B cell (primary cell): ENCODE measurements around the gene ZNF532. TPM values are rescaled to one million over a fixed set of nuclear protein-coding genes. Genes with fewer than 3 reads are reported as not detected.

Experiments
- ATAC-seq: fragments of 200-7000 bp; cut with Tn5 transposase; one replicate; pipeline ENCODE4 v1.10.0; 2021; ENCODE audit warnings: low read depth, mild to moderate bottlenecking, moderate number of reproducible peaks, moderate library complexity
- CTCF ChIA-PET: fragments of 350-600 bp; sonication (Branson Sonifier 250); formaldehyde crosslinking; loops from one replicate; lab custom pipeline; 2021; ENCODE audit warnings: antibody characterized with exemption, inconsistent platforms; lab: Charles Lee
- POLR2A ChIA-PET: fragments of 350-600 bp; sonication (Branson Sonifier 250); formaldehyde crosslinking; loops from one replicate; lab custom pipeline; 2021; ENCODE audit warnings: antibody characterized with exemption; lab: Charles Lee
- DNase-seq: peaks from one replicate; pipeline ENCODE4 v3.0.0; 2013
- H2AFZ ChIP-seq: 2 replicates; pipeline ENCODE4 v1.6.1; 2012; ENCODE audit warnings: mild to moderate bottlenecking, low read depth, low read length; ENCODE audit not compliant: insufficient read depth, poor library complexity, severe bottlenecking
- H3K27ac ChIP-seq, 2 donors: 1 replicate in 1 of 2; 2 replicates in 1 of 2; pipeline ENCODE4 v1.5.1; 2012 to 2013; ENCODE audit warnings: low read length in 2 of 2, mild to moderate bottlenecking in 2 of 2, moderate library complexity in 1 of 2
- H3K27me3 ChIP-seq, 4 experiments: fragments of 200-600 bp in 1 of 4; sonication (generic) in 1 of 4; replicated peaks in 1 of 4; 1 replicate in 2 of 4; 2 replicates in 2 of 4; pipeline versions ENCODE4 v1.6.1 to v1.7.0; 2013 to 2016; ENCODE audit warnings: low read length in 3 of 4, mild to moderate bottlenecking in 2 of 4, mixed read lengths in 1 of 4, moderate library complexity in 1 of 4; ENCODE audit not compliant: insufficient read depth in 4 of 4, control insufficient read depth in 3 of 4; ENCODE audit errors: control extremely low read depth in 1 of 4
- H3K36me3 ChIP-seq, 2 experiments: replicated peaks in 1 of 2; 1 replicate in 1 of 2; 2 replicates in 1 of 2; pipeline versions ENCODE4 v1.6.1 to v1.7.1; 2013; ENCODE audit warnings: low read length in 1 of 2; ENCODE audit not compliant: insufficient read depth in 2 of 2, control insufficient read depth in 1 of 2; ENCODE audit errors: control extremely low read depth in 1 of 2, extremely low read depth in 1 of 2
- H3K4me1 ChIP-seq, 2 donors: fragments of 200-600 bp in 1 of 2; sonication (generic) in 1 of 2; 1 replicate in 1 of 2; 2 replicates in 1 of 2; pipeline versions ENCODE4 v1.5.1 to v1.6.1; 2013 to 2017; ENCODE audit warnings: low read length in 2 of 2; ENCODE audit not compliant: control insufficient read depth in 2 of 2, insufficient read depth in 2 of 2
- H3K4me2 ChIP-seq: replicated peaks from 2 replicates; pipeline ENCODE3; 2012; ENCODE audit warnings: mild to moderate bottlenecking, low read depth, low read length; ENCODE audit not compliant: poor library complexity, severe bottlenecking
- H3K4me3 ChIP-seq, 5 experiments: fragments of 200-600 bp in 1 of 5; sonication (generic) in 1 of 5; 1 replicate in 3 of 5; 2 replicates in 2 of 5; pipeline versions ENCODE4 v1.5.1 to v1.7.0; 2011 to 2016; ENCODE audit warnings: low read length in 4 of 5, mild to moderate bottlenecking in 4 of 5, low read depth in 2 of 5, control low read depth in 1 of 5, moderate library complexity in 1 of 5; ENCODE audit not compliant: insufficient read depth in 1 of 5; ENCODE audit errors: control extremely low read depth in 1 of 5, extremely low read depth in 1 of 5
- H3K79me2 ChIP-seq: fragments of 200-600 bp; sonication (generic); one replicate; pipeline ENCODE4 v1.6.0; 2016; ENCODE audit warnings: low read length; ENCODE audit not compliant: control insufficient read depth, insufficient read depth
- H3K9ac ChIP-seq: fragments of 200-600 bp; sonication (generic); 2 replicates; pipeline ENCODE4 v1.6.1; 2017; ENCODE audit warnings: mild to moderate bottlenecking, low read length, moderate library complexity
- H3K9me3 ChIP-seq, 3 donors: one replicate each; pipeline versions ENCODE4 v1.6.1 to v1.7.1; 2013; ENCODE audit warnings: low read length in 2 of 3; ENCODE audit not compliant: control insufficient read depth in 2 of 3, insufficient read depth in 1 of 3; ENCODE audit errors: control extremely low read depth in 1 of 3
- H4K20me1 ChIP-seq: 2 replicates; pipeline ENCODE4 v1.6.0; 2012; ENCODE audit warnings: mild to moderate bottlenecking, low read length; ENCODE audit not compliant: insufficient read depth, control insufficient read depth, poor library complexity, severe bottlenecking
- H3K27ac Mint-ChIP-seq: one replicate; pipeline ENCODE4 v1.8.0; 2021; ENCODE audit warnings: mixed read lengths
- H3K27me3 Mint-ChIP-seq: one replicate; pipeline ENCODE4 v1.8.0; 2021; ENCODE audit warnings: mixed read lengths
- H3K4me1 Mint-ChIP-seq: one replicate; pipeline ENCODE4 v1.8.0; 2021; ENCODE audit warnings: mixed read lengths
- H3K4me3 Mint-ChIP-seq: one replicate; pipeline ENCODE4 v1.8.0; 2021; ENCODE audit warnings: mixed read lengths
- H3K9me3 Mint-ChIP-seq: one replicate; pipeline ENCODE4 v1.8.0; 2022; ENCODE audit warnings: mixed read lengths; ENCODE audit not compliant: insufficient read depth
- CTCF ChIP-seq: fragments of 200-600 bp; IDR thresholded peaks from one replicate; pipeline ENCODE4 v1.8.0; 2022; ENCODE audit warnings: antibody characterized with exemption, mild to moderate bottlenecking
- EZH2 ChIP-seq: IDR thresholded peaks from 2 replicates; pipeline ENCODE4 v1.6.1; 2012; ENCODE audit warnings: borderline replicate concordance, low read depth, mild to moderate bottlenecking, moderate library complexity, low read length; ENCODE audit not compliant: insufficient read depth, poor library complexity, severe bottlenecking
- WGBS: methylation state at CpG from one replicate; pipeline ENCODE4 v1.1.5; 2013; ENCODE audit warnings: missing lambda C conversion rate; ENCODE audit not compliant: insufficient coverage; 5-methylcytosine and 5-hydroxymethylcytosine counted together
- intact Hi-C: fragments of 100-400 bp; cut with micrococcal nuclease; formaldehyde crosslinking; loops from one replicate; pipeline ENCODE4 v1.10.0; 2022
- polyA plus RNA-seq: library from polyadenylated mRNA; depleted of rRNA; stranded (reverse); fragments of >200 nt; gene quantifications from 2 replicates; pipeline ENCODE4 v1.2.3, GENCODE V29; 2012
- total RNA-seq, 2 donors: library from RNA; stranded (reverse); fragments of 120-200 nt in 1 of 2; gene quantifications; 1 replicate in 1 of 2; 2 replicates in 1 of 2; pipeline versions ENCODE4 v1.2.3 to v1.2.4, GENCODE V29; 2013 to 2022

Gene ZNF532
- total and polyA plus RNA-seq, 2 donors (not counting 1 experiment from before 2014, with no cell fraction given): 58.2 to 104 TPM

GRCh38 chr18:58901783-58902182 lies 37.1 kb downstream of the ZNF532 start:
- no peak overlapping the region for H3K9ac ChIP-seq
- H3K4me1 ChIP-seq: peaks cover 40 to 45% of the 10 kb centered on the region in 2 donors
- H2AFZ ChIP-seq: no peak overlapping the region
- WGBS: 93% methylated on average over 7 of the region's 7 CpGs
- Mint-ChIP-seq H3K4me1 (peaks cover 63% of the 10 kb centered on the region), H3K4me3 (peak overlapping the region; percentile 41), H3K27me3 (no peaks in the 10 kb centered on the region), H3K27ac (no peak overlapping the region), H3K9me3 (no peaks in the 10 kb centered on the region)
- POLR2A ChIA-PET: no interaction called here
- peak overlapping the region; percentile 53 for H3K4me2 ChIP-seq
- H3K27me3 ChIP-seq: no peaks in the 10 kb centered on the region
- intact Hi-C loops: no loop called here
- H3K27ac ChIP-seq: no peak overlapping the region
- CTCF ChIA-PET: no interaction called here
- peaks cover 4 to 10% of the 10 kb centered on the region in 2 experiments for H3K36me3 ChIP-seq
- TF ChIP-seq CTCF (no peak), EZH2 (no peak)
- H4K20me1 ChIP-seq: peaks cover 5% of the 10 kb centered on the region
- H3K79me2 ChIP-seq: peaks cover 99% of the 10 kb centered on the region
- no peaks in the 10 kb centered on the region for H3K9me3 ChIP-seq
- no peak overlapping the region for H3K4me3 ChIP-seq
- DNase-seq: no peak
- ATAC-seq: no peak

GRCh38 chr18:58902961-58903360 lies 38.3 kb downstream of the ZNF532 start:
- POLR2A ChIA-PET: no interaction called here
- Histone ChIP-seq H3K4me3 (no peak overlapping the region), H3K79me2 (peaks cover 99% of the 10 kb centered on the region), H3K9me3 (no peaks in the 10 kb centered on the region), H3K27ac (no peak overlapping the region), H3K9ac (no peak overlapping the region), H2AFZ (no peak overlapping the region), H3K27me3 (no peaks in the 10 kb centered on the region), H3K36me3 (peaks cover 4 to 12% of the 10 kb centered on the region in 2 experiments), H4K20me1 (peaks cover 5% of the 10 kb centered on the region), H3K4me2 (no peak overlapping the region), H3K4me1 (peaks cover 33 to 46% of the 10 kb centered on the region in 2 donors)
- intact Hi-C loops: no loop called here
- CTCF ChIA-PET: interaction anchor here (0.6 to 0.8 kb wide), 2 partner anchors 18 to 168 kb away, joined by 3 read pairs; no protein-coding TSS in a partner anchor
- 78% methylated on average over 5 of the region's 5 CpGs for WGBS
- Mint-ChIP-seq H3K4me1 (peaks cover 66% of the 10 kb centered on the region), H3K27ac (no peak overlapping the region), H3K9me3 (no peaks in the 10 kb centered on the region), H3K27me3 (no peaks in the 10 kb centered on the region), H3K4me3 (no peak overlapping the region)
- DNase-seq (no peak), ATAC-seq (no peak)
- TF ChIP-seq EZH2: no peak
- no peak for TF ChIP-seq CTCF
